ENCODE results near the gene MMP13.

DNA sequence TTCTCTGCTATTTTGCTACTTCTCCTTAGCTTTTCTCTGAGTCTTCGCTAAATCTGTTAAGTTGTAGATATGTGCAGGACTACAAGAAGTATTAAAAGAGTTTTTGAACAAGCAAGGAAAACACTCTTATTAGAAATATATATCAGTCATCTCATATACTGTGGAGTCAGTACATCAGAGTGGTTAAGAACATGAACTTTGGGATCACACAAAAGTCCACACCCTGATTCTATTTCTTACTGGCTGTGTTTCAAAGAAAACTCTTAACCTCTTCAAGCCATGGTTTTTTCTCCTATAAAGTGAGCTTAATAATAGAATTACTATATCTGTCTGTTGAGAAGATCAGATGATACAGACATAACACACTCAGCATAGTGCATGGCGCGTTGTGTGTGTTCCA, 29.5 kb downstream of the MMP13 start:
- TF ChIP-seq, protein P1, sequence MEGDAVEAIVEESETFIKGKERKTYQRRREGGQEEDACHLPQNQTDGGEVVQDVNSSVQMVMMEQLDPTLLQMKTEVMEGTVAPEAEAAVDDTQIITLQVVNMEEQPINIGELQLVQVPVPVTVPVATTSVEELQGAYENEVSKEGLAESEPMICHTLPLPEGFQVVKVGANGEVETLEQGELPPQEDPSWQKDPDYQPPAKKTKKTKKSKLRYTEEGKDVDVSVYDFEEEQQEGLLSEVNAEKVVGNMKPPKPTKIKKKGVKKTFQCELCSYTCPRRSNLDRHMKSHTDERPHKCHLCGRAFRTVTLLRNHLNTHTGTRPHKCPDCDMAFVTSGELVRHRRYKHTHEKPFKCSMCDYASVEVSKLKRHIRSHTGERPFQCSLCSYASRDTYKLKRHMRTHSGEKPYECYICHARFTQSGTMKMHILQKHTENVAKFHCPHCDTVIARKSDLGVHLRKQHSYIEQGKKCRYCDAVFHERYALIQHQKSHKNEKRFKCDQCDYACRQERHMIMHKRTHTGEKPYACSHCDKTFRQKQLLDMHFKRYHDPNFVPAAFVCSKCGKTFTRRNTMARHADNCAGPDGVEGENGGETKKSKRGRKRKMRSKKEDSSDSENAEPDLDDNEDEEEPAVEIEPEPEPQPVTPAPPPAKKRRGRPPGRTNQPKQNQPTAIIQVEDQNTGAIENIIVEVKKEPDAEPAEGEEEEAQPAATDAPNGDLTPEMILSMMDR (IDR thresholded peaks at IDR 0.05; ENCODE audit: low read depth, low read length) = no peak
- no peak for TF ChIP-seq EZH2phosphoT487 (IDR thresholded peaks at IDR 0.05; ENCODE audit: low read depth)

Measured in OCI-LY3 (cell line).